HL-60 (cell line): ENCODE measurements around the gene DLX6.
"Not testable (repeated sequence)": the region's sequence is repeated elsewhere in the genome, so short reads cannot be mapped to it uniquely, and the experiment has no call there.

Experiments used
- DNase-seq, 2 experiments: peaks; one replicate each; pipeline ENCODE4 v3.0.0-alpha.2; 2010 to 2020; ENCODE audit warnings: low read depth in 1 of 2, low spot score in 1 of 2
- H3K27ac ChIP-seq: fragments of 250-450 bp; sonication (Bioruptor Pico); replicated peaks from 2 replicates; pipeline ENCODE4 v1.5.1; 2020; ENCODE audit warnings: mild to moderate bottlenecking, moderate library complexity
- H3K27me3 ChIP-seq: fragments of 250-450 bp; sonication (Bioruptor Pico); 2 replicates; pipeline ENCODE4 v1.5.1; 2021; ENCODE audit warnings: mild to moderate bottlenecking, moderate library complexity; ENCODE audit not compliant: insufficient read depth, poor library complexity, severe bottlenecking
- H3K4me3 ChIP-seq: replicated peaks from 2 replicates; pipeline ENCODE4 v1.5.1; 2011; ENCODE audit warnings: mild to moderate bottlenecking, control low read depth, low read length; ENCODE audit not compliant: insufficient read depth
- GABPA ChIP-seq: IDR thresholded peaks from 2 replicates; pipeline ENCODE4 v1.6.1; 2012; ENCODE audit warnings: low read depth
- POLR2AphosphoS5 ChIP-seq: IDR thresholded peaks from 2 replicates; pipeline ENCODE4 v1.6.1; 2012; ENCODE audit warnings: low read depth
- SPI1 ChIP-seq: IDR thresholded peaks from 2 replicates; pipeline ENCODE4 v1.6.1; 2012; ENCODE audit warnings: low read depth, mild to moderate bottlenecking, borderline replicate concordance
- TF ChIP-seq, protein P1 (sequence below): IDR thresholded peaks from 2 replicates; pipeline ENCODE4 v1.6.1; 2012; ENCODE audit warnings: low read depth; ENCODE audit not compliant: insufficient replicate concordance
- TF ChIP-seq, protein P2 (sequence below): IDR thresholded peaks from one replicate; pipeline ENCODE4 v1.5.1; 2011; ENCODE audit warnings: low read length, control low read depth, inconsistent platforms; ENCODE audit not compliant: insufficient read depth

The DLX6 gene

GRCh38 chr7:97027427-97028234 is 22.3 kb downstream of the DLX6 start:
- Histone ChIP-seq H3K27ac (no peak overlapping the region), H3K4me3 (peak overlapping the region; percentile 3; the same call in 1 of the 2 replicates), H3K27me3 (peaks cover 43% of the 10 kb centered on the region)
- peak; percentile 43 to 78 for DNase-seq
- peak; percentile 57; the same call in 1 of the 2 replicates for TF ChIP-seq SPI1
- no peak for TF ChIP-seq POLR2AphosphoS5
- TF ChIP-seq, protein P1, sequence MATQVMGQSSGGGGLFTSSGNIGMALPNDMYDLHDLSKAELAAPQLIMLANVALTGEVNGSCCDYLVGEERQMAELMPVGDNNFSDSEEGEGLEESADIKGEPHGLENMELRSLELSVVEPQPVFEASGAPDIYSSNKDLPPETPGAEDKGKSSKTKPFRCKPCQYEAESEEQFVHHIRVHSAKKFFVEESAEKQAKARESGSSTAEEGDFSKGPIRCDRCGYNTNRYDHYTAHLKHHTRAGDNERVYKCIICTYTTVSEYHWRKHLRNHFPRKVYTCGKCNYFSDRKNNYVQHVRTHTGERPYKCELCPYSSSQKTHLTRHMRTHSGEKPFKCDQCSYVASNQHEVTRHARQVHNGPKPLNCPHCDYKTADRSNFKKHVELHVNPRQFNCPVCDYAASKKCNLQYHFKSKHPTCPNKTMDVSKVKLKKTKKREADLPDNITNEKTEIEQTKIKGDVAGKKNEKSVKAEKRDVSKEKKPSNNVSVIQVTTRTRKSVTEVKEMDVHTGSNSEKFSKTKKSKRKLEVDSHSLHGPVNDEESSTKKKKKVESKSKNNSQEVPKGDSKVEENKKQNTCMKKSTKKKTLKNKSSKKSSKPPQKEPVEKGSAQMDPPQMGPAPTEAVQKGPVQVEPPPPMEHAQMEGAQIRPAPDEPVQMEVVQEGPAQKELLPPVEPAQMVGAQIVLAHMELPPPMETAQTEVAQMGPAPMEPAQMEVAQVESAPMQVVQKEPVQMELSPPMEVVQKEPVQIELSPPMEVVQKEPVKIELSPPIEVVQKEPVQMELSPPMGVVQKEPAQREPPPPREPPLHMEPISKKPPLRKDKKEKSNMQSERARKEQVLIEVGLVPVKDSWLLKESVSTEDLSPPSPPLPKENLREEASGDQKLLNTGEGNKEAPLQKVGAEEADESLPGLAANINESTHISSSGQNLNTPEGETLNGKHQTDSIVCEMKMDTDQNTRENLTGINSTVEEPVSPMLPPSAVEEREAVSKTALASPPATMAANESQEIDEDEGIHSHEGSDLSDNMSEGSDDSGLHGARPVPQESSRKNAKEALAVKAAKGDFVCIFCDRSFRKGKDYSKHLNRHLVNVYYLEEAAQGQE = no peak
- no peak for TF ChIP-seq GABPA
- TF ChIP-seq, protein P2, sequence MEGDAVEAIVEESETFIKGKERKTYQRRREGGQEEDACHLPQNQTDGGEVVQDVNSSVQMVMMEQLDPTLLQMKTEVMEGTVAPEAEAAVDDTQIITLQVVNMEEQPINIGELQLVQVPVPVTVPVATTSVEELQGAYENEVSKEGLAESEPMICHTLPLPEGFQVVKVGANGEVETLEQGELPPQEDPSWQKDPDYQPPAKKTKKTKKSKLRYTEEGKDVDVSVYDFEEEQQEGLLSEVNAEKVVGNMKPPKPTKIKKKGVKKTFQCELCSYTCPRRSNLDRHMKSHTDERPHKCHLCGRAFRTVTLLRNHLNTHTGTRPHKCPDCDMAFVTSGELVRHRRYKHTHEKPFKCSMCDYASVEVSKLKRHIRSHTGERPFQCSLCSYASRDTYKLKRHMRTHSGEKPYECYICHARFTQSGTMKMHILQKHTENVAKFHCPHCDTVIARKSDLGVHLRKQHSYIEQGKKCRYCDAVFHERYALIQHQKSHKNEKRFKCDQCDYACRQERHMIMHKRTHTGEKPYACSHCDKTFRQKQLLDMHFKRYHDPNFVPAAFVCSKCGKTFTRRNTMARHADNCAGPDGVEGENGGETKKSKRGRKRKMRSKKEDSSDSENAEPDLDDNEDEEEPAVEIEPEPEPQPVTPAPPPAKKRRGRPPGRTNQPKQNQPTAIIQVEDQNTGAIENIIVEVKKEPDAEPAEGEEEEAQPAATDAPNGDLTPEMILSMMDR = peak; percentile 82

DNA sequence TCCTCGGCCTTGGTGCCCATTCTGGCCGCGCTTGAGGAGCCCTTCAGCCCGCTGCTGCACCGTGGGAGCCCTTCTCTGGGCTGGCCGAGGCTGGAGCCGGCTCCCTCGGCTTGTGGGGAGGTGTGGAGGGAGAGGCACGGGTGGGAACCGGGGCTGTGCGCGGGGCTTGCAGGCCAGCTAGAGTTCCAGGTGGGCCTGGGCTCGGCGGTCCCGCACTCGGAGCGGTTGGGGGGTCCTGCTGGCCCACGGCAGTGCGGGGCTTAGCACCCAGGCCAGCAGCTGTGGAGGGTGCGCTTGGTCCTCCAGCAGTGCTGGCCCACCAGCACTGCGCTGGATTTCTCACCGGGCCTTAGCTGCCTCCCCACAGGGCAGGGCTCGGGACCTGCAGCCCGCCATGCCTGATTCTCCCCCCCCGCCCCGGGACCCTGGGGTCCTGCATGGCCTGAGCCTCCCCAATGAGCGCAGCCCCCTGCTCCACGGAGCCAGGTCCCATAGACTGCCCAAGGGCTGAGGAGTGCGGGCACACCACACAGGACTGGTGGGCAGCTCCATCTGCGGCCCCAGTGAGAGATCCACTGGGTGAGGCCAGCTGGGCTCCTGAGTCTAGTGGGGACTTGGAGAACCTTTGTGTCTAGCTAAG is 29.0 kb downstream of the DLX6 start:
- H3K4me3 ChIP-seq, DNase-seq, H3K27me3 ChIP-seq, H3K27ac ChIP-seq: not testable (repeated sequence)

DNA sequence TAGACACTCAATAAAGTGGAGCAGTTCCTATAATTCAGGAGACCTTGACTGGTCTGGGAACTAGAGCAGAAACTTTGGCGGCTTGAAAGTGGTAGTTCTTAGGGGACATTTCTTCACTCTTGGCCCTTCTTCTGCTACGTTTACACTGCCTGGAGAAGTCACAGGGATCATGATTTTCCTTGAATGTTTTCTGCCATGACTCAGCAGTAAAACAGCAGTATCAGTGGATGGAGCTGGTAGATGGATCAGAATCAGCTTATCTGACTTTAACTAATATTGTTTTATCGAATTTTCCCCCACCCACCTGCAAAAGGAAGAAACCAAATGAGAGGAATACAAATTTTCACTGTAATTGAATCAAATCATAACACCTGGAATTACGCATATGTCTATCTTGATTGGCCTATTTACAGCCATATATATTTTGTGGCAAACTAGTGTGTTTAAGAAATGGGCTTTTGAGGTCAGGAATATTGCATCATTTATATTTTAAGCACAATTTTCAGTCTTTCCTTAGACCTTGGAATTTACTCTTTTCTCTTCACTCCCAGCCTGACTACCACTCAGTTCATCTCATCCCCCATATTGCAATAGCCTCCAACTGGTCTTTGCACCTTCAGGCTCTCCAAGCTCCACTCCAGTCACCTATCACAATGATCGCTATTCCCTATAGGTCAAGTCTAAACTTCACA is 34.2 kb downstream of the DLX6 start:
- Histone ChIP-seq H3K27me3 (peaks cover 2% of the 10 kb centered on the region), H3K27ac (no peak overlapping the region), H3K4me3 (no peak overlapping the region)
- TF ChIP-seq, protein P2 = no peak
- DNase-seq = no peak

DNA sequence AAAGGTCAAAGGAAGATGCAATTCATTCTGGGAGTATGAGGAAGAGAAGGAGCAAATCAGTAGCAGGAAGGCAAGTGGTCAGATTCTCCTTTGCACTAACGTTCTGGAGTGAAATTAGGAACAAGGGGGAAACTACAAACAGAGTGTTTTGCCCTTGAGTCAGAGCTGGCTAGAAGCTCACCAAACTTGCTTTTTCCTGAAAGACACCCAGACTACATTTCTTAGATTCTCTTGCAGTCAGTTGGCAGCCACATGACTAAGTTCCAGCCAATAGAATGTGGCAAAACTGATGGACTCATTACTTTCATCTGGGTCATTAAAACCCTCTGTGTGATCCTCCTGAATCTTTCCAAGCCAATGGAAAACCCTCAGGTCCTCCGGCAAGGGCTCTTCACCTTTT is 37.9 kb downstream of the DLX6 start:
- peaks cover 2% of the 10 kb centered on the region for H3K27me3 ChIP-seq
- TF ChIP-seq, protein P1 = no peak
- TF ChIP-seq SPI1 = no peak
- no peak for TF ChIP-seq POLR2AphosphoS5
- TF ChIP-seq, protein P2 = no peak
- no peak for TF ChIP-seq GABPA
- no peak overlapping the region for H3K27ac ChIP-seq
- DNase-seq = no peak
- H3K4me3 ChIP-seq = no peak overlapping the region
